GM12801 (cell line): ENCODE results near the gene OPN1SW.

Experiments used
- CTCF ChIP-seq: IDR thresholded peaks from one replicate; pipeline ENCODE4 v1.5.1; 2011; ENCODE audit warnings: control low read depth; ENCODE audit not compliant: insufficient read length; ENCODE audit errors: extremely low read depth

OPN1SW gene

GRCh38 chr7:128811631-128812430, 36.2 kb upstream of the OPN1SW start:
- TF ChIP-seq CTCF: no peak

GRCh38 chr7:128810997-128811396, 35.4 kb upstream of the OPN1SW start:
- TF ChIP-seq CTCF: no peak

- TF ChIP-seq CTCF: no peak
Measured at GRCh38 chr7:128810473-128810872, 34.9 kb upstream of the OPN1SW start.

- TF ChIP-seq CTCF: no peak
Measured at GRCh38 chr7:128809363-128809762, 33.8 kb upstream of the OPN1SW start.

GRCh38 chr7:128807191-128807590, 31.6 kb upstream of the OPN1SW start:
- TF ChIP-seq CTCF: no peak

- no peak for TF ChIP-seq CTCF
Measured at GRCh38 chr7:128805225-128805624, 29.6 kb upstream of the OPN1SW start.

GRCh38 chr7:128804484-128804883, 28.9 kb upstream of the OPN1SW start:
- TF ChIP-seq CTCF: no peak
